Endothelial cell of umbilical vein (primary cell): ENCODE results near the gene ARHGAP45.

Experiments used
- CTCF ChIP-seq, 2 donors: IDR thresholded peaks; 1 replicate in 1 of 2; 2 replicates in 1 of 2; pipeline ENCODE4 v1.5.1; 2011; ENCODE audit warnings: low read length in 2 of 2, mild to moderate bottlenecking in 2 of 2, moderate library complexity in 2 of 2, control low read depth in 1 of 2, inconsistent platforms in 1 of 2, low read depth in 1 of 2; ENCODE audit not compliant: insufficient read depth in 1 of 2; ENCODE audit errors: extremely low read depth in 1 of 2
- EZH2 ChIP-seq: IDR thresholded peaks from 2 replicates; pipeline ENCODE4 v1.6.1; 2012; ENCODE audit warnings: borderline replicate concordance, low read depth, mild to moderate bottlenecking, moderate library complexity, low read length, inconsistent platforms; ENCODE audit not compliant: severe bottlenecking
- POLR2A ChIP-seq: IDR thresholded peaks from 2 replicates; pipeline ENCODE4 v1.6.1; 2012; ENCODE audit warnings: low read depth, mild to moderate bottlenecking, control low read depth, low read length

GRCh38 chr19:1080360-1081161 is 13.6 kb downstream of the ARHGAP45 start:
- TF ChIP-seq CTCF (IDR thresholded peaks at IDR 0.05; ENCODE audit: extremely low read depth in 1 of 2, insufficient read depth in 1 of 2, low read depth in 1 of 2, low read length in 2 of 2) (no peak), POLR2A (no peak), EZH2 (no peak)
